Activated B cell treated with CpG ODN at 0.5 μM for 24 hours (primary cell): ENCODE data around the gene EEF1G. TPM values are rescaled to one million over a fixed set of nuclear protein-coding genes. Genes with fewer than 3 reads are reported as not detected.

Source experiments
- ATAC-seq: fragments of 200-7000 bp; cut with Tn5 transposase; one replicate; pipeline ENCODE4 v1.10.0; 2021; ENCODE audit warnings: low read depth, mild to moderate bottlenecking, moderate library complexity
- CTCF ChIA-PET: fragments of 350-600 bp; sonication (Branson Sonifier 250); formaldehyde crosslinking; loops from one replicate; lab custom pipeline; 2021; ENCODE audit warnings: antibody characterized with exemption; lab: Charles Lee
- POLR2A ChIA-PET: fragments of 350-600 bp; sonication (Branson Sonifier 250); formaldehyde crosslinking; loops from one replicate; lab custom pipeline; 2021; ENCODE audit warnings: antibody characterized with exemption; lab: Charles Lee
- DNase-seq: peaks from one replicate; pipeline ENCODE4 v3.0.0; 2022
- H3K27ac Mint-ChIP-seq: one replicate; pipeline ENCODE4 v1.8.0; 2020; ENCODE audit warnings: mixed read lengths
- H3K27me3 Mint-ChIP-seq: one replicate; pipeline ENCODE4 v1.8.0; 2021; ENCODE audit warnings: mixed read lengths
- H3K36me3 Mint-ChIP-seq: one replicate; pipeline ENCODE4 v1.8.0; 2021; ENCODE audit warnings: low read depth, mixed read lengths
- H3K4me1 Mint-ChIP-seq: one replicate; pipeline ENCODE4 v1.8.0; 2021; ENCODE audit warnings: mixed read lengths
- H3K4me3 Mint-ChIP-seq: one replicate; pipeline ENCODE4 v1.8.0; 2020; ENCODE audit warnings: mild to moderate bottlenecking, mixed read lengths
- H3K9me3 Mint-ChIP-seq: one replicate; pipeline ENCODE4 v1.8.0; 2020; ENCODE audit warnings: mixed read lengths
- intact Hi-C: fragments of 100-400 bp; cut with micrococcal nuclease; formaldehyde crosslinking; loops from one replicate; pipeline ENCODE4 v1.15.1; 2024
- total RNA-seq: library from RNA; stranded (reverse); gene quantifications from 2 replicates; pipeline ENCODE4 v1.2.3, GENCODE V29; 2022
- TF ChIP-seq, protein P1 (sequence below): fragments of 200-600 bp; IDR thresholded peaks from one replicate; pipeline ENCODE4 v1.8.0; 2022; ENCODE audit warnings: antibody characterized with exemption, mild to moderate bottlenecking

Gene EEF1G
- total RNA-seq, 1 donor from 2014 or later: 2,373 TPM

DNA sequence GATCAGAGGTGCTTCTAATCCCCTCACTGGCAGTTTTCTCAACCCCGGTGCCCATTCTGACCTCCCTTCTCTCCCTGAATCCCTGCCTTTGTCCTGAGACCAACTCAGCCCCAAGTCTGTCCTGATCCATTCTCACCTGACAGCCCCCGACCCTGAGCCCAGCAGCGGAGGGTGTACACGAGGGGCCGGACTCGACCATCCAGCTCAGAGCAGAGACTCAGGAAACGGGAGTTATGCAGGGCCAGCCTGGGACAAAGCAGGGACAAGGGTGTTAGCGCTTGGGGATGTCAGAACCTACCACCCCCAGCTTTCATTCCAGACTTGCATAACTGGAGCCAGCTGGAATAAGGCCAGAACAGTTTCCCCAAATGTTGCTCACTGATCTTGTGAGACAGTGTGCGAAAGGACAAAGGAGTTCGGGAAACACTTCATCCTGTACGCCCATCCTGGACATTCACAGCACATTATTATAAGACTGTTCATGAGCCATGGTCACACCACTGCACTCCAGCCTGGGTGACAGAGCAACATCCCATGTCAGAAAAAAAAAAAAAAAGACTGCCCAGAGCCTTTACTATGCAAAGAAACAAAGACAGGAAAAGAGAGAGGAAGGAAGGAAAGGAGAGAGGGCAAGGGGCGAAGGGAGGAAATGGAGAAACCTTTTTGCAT is 3.5 kb upstream of the EEF1G start:
- Mint-ChIP-seq H3K9me3 (no peaks in the 10 kb centered on the region), H3K4me3 (no peak overlapping the region), H3K4me1 (peaks cover 29% of the 10 kb centered on the region), H3K36me3 (peaks cover 63% of the 10 kb centered on the region), H3K27ac (peak overlapping the region; percentile 56), H3K27me3 (no peaks in the 10 kb centered on the region)
- intact Hi-C loops: no loop called here
- ChIA-PET CTCF (interaction anchor here (0.5 kb wide), 1 partner anchor 36 kb away, joined by 3 read pairs; the partner anchor contains the start of gene ROM1), POLR2A (interaction anchor here (0.6 to 1.1 kb wide), 3 partner anchors 14 to 70 kb away, joined by 3 to 4 read pairs (median 3); partner anchors contain the start of genes GANAB and TUT1)
- ATAC-seq (no peak), DNase-seq (no peak)
- TF ChIP-seq, protein P1, sequence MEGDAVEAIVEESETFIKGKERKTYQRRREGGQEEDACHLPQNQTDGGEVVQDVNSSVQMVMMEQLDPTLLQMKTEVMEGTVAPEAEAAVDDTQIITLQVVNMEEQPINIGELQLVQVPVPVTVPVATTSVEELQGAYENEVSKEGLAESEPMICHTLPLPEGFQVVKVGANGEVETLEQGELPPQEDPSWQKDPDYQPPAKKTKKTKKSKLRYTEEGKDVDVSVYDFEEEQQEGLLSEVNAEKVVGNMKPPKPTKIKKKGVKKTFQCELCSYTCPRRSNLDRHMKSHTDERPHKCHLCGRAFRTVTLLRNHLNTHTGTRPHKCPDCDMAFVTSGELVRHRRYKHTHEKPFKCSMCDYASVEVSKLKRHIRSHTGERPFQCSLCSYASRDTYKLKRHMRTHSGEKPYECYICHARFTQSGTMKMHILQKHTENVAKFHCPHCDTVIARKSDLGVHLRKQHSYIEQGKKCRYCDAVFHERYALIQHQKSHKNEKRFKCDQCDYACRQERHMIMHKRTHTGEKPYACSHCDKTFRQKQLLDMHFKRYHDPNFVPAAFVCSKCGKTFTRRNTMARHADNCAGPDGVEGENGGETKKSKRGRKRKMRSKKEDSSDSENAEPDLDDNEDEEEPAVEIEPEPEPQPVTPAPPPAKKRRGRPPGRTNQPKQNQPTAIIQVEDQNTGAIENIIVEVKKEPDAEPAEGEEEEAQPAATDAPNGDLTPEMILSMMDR: no peak

DNA sequence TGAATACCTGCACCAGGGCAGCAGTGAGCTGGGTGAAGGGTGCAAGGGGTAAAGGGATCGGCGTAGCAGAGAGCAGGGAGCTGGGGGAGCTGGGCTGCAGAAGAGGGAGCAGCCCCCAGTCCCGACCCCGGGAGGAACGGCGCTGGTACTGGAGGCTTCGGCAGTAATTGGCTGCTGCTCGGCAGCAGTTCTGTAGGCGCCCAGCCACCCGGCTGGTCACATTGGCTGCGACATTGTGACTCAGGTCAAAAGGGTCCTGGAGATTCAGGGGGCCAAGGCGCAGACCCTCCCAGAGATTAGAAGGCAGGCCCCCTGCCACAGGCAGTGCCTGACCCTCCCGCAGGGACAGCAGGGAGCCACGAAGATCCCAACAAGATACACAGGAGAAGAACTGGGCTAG is 2.1 kb upstream of the EEF1G start:
- ChIA-PET POLR2A (interaction anchor here (1.1 kb wide), 1 partner anchor 89 kb away, joined by 4 read pairs; the partner anchor contains the start of genes C11orf98 and CSKMT), CTCF (no interaction called here)
- no peak for DNase-seq
- no peaks in the 10 kb centered on the region for H3K9me3 Mint-ChIP-seq
- no peak for ATAC-seq
- peaks cover 67% of the 10 kb centered on the region for H3K36me3 Mint-ChIP-seq
- no peak overlapping the region for H3K27ac Mint-ChIP-seq
- peaks cover 43% of the 10 kb centered on the region for H3K4me1 Mint-ChIP-seq
- intact Hi-C loops: no loop called here
- no peaks in the 10 kb centered on the region for H3K27me3 Mint-ChIP-seq
- TF ChIP-seq, protein P1: no peak
- no peak overlapping the region for H3K4me3 Mint-ChIP-seq

DNA sequence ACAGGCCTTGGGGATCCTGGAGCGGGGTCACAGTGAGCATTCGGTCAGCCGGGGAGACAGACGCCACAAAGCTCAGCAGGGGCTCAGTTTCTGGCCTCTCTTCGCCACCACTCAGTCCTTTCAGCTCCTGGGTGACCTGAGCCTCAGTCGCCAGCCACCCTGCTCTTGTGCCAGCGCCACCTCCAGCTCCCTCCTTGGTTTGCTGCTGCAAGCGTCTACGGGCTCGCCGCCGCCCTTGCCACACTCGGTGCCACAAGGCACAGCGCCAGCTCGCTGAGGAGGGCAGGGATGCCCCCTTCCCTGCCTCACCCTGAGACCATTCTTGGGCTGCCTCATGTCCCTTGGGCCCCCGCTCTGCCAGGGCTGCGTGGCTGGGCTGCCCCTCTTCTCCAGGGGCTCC is 1.5 kb upstream of the EEF1G start:
- Mint-ChIP-seq H3K36me3 (peaks cover 70% of the 10 kb centered on the region), H3K4me1 (peaks cover 46% of the 10 kb centered on the region)

DNA sequence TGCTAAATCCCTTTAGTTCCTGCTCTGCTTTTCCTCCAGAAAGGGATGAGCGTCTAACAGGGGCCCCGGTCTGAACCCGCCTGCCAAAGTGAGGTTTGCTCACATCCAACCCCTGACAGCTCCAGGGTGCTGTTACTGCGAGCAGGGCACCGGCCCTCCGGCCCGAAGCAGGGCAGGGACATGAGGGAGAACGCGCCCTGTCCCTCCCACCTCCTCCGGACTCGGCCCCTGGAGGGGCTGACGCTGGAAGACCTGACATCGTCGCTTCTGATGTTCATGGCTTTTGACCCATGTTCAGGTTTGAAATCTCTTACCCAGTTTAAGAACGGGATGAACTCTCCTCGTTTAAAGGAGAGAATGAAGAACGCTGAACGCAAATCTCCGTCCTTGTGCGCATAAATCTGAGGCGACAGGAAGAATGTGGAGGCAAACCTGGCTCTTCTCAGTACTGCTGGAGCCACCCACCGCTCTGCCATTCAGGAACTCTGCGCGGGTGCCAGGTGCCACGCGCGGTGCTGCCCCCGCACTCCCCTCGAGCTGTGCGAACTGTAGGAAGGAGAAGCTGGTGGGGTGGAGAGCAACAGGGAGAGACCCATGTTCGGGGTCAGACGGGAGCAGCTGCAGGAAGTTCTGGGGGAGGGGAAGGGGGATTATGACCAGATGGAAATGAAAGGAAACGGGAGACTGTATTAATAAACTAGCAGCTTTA is 826 bp upstream of the EEF1G start:
- Mint-ChIP-seq H3K27ac (peak overlapping the region; percentile 94), H3K36me3 (peaks cover 77% of the 10 kb centered on the region), H3K4me3 (peak overlapping the region; percentile 97), H3K4me1 (peaks cover 50% of the 10 kb centered on the region), H3K27me3 (no peaks in the 10 kb centered on the region), H3K9me3 (no peaks in the 10 kb centered on the region)
- POLR2A ChIA-PET: interaction anchor here (0.6 to 4.8 kb wide), 47 partner anchors 9 to 1584 kb away, joined by 3 to 121 read pairs (median 6); partner anchors contain the start of genes AHNAK, B3GAT3, C11orf98 and CSKMT
- intact Hi-C loops: loop anchor here (1.0 to 5.0 kb wide), 7 partner anchors 17 to 258 kb away; partner anchors contain the start of genes EML3, STX5, TEX54 and TUT1
- ATAC-seq: no peak
- TF ChIP-seq, protein P1: no peak
- CTCF ChIA-PET: interaction anchor here (0.9 to 1.4 kb wide), 5 partner anchors 17 to 150 kb away, joined by 3 to 4 read pairs (median 4); partner anchors contain the start of gene TUT1
- no peak for DNase-seq

More for the DNA sequence above, 1.5 kb upstream of the EEF1G start:
- H3K27ac Mint-ChIP-seq: no peak overlapping the region
- DNase-seq (no peak), ATAC-seq (no peak)
- POLR2A ChIA-PET: interaction anchor here (0.6 to 4.8 kb wide), 15 partner anchors 16 to 1584 kb away, joined by 3 to 121 read pairs (median 8); partner anchors contain the start of genes B3GAT3, C11orf98, CSKMT and EML3
- H3K9me3 Mint-ChIP-seq: no peaks in the 10 kb centered on the region
- no peaks in the 10 kb centered on the region for H3K27me3 Mint-ChIP-seq
- H3K4me3 Mint-ChIP-seq: peak overlapping the region; percentile 97
- CTCF ChIA-PET: interaction anchor here (1.2 kb wide), 1 partner anchor 150 kb away, joined by 4 read pairs; no protein-coding TSS in a partner anchor
- TF ChIP-seq, protein P1: no peak
- intact Hi-C loops: no loop called here
